ENCODE data around the gene RRAS2.

RRAS2 gene

GRCh38 chr11:14340721-14341120 is 18.3 kb downstream of the RRAS2 start:
- DNase-seq (ENCODE audit: low read depth): no peak
- TF ChIP-seq, protein P1, sequence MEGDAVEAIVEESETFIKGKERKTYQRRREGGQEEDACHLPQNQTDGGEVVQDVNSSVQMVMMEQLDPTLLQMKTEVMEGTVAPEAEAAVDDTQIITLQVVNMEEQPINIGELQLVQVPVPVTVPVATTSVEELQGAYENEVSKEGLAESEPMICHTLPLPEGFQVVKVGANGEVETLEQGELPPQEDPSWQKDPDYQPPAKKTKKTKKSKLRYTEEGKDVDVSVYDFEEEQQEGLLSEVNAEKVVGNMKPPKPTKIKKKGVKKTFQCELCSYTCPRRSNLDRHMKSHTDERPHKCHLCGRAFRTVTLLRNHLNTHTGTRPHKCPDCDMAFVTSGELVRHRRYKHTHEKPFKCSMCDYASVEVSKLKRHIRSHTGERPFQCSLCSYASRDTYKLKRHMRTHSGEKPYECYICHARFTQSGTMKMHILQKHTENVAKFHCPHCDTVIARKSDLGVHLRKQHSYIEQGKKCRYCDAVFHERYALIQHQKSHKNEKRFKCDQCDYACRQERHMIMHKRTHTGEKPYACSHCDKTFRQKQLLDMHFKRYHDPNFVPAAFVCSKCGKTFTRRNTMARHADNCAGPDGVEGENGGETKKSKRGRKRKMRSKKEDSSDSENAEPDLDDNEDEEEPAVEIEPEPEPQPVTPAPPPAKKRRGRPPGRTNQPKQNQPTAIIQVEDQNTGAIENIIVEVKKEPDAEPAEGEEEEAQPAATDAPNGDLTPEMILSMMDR (IDR thresholded peaks at IDR 0.05; ENCODE audit: control insufficient read depth, extremely low read depth, insufficient read depth): no peak
- H3K4me3 ChIP-seq (ENCODE audit: low read depth, low read length): no peak overlapping the region

- no peak for DNase-seq (ENCODE audit: low read depth)
- no peak overlapping the region for H3K4me3 ChIP-seq (ENCODE audit: low read depth, low read length)
- TF ChIP-seq, protein P1 (IDR thresholded peaks at IDR 0.05; ENCODE audit: control insufficient read depth, extremely low read depth, insufficient read depth): no peak
Observed at GRCh38 chr11:14339356-14339755, 19.6 kb downstream of the RRAS2 start.

DNA sequence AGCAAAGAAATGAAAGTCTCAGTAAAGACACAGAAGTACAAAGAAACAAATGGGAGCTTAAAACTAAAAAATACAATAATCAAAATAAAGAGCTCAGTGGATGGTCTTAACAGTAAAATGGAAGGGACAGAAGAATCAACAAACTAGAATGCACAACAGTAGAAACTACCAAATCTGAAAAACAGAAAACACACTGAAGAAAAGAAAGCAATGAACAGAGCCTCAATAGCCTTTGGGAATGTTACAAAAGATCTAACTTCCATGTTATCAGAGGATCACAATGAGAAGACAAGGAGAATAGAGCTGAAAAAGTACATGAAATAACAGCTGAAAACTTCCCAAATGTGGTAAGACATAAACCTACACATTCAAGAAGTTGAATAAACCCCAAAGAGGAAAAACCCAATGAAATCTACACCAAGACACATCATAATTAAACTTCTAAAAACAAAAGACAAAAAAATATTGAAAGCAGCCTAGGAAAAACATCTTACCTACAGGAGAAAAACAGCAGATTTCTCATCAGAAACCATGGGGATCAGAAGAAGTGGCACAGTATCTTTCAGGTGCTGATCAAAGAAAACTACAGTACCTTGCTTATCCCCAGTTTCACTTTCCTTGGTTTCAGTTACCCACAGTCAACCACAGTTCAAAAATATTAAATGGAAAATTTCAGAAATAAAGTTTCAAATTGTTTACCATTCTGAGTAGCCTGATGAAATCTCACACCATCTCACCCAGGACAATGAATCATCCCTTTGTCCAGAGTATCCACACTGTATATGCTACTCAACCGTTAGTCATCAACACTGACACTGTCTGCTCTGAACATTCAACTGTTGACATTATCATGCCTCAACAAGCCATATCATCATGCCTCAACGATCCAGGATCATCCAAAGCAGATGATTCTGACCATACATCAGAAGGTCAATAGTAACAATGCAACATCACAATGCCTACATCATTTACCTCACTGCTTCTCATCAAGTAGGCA is 22.2 kb downstream of the RRAS2 start:
- H3K4me3 ChIP-seq (ENCODE audit: low read depth, low read length): no peak overlapping the region
- DNase-seq (ENCODE audit: low read depth): no peak
- TF ChIP-seq, protein P1 (IDR thresholded peaks at IDR 0.05; ENCODE audit: control insufficient read depth, extremely low read depth, insufficient read depth): no peak

DNA sequence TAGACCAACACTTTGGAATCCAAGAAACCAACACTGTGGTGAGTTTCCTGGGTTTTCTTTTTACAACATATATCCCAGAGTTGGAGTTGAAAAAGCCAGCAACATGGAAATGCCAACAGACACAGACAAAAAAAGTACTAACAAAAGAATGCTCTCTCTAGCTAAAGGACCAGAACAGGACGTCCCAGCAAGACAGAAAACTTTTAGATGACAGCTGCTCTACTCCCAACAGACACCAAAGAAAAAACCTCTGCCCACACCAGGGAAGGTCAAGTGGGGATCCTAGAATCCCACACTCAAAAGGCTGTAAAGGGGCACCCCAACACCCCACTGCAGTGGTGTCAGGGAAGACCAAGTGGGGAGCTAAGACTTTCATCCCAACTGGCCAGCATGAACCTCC is 23.3 kb downstream of the RRAS2 start:
- no peak for DNase-seq (ENCODE audit: low read depth)
- TF ChIP-seq, protein P1 (IDR thresholded peaks at IDR 0.05; ENCODE audit: control insufficient read depth, extremely low read depth, insufficient read depth): no peak
- no peak overlapping the region for H3K4me3 ChIP-seq (ENCODE audit: low read depth, low read length)

DNA sequence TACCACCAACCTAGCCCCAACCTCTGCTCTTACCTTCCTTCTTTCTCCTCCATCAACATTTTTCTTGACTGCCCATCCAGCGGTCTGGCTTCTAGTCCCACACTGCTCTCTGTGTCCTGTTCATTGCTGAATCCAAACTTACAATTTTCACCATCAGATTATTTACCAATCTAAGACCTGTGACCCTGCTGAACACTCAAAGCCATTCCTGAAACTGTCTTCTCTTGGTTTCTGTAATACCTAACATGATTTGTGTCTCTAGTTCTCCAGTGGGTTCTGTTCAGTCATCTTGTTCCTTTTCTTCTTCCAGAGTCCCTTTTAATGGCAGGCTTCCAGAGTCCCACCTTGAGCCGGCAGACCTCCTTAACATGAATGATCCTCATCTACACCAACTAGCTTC is 24.1 kb downstream of the RRAS2 start:
- no peak overlapping the region for H3K4me3 ChIP-seq (ENCODE audit: low read depth, low read length)

DNA sequence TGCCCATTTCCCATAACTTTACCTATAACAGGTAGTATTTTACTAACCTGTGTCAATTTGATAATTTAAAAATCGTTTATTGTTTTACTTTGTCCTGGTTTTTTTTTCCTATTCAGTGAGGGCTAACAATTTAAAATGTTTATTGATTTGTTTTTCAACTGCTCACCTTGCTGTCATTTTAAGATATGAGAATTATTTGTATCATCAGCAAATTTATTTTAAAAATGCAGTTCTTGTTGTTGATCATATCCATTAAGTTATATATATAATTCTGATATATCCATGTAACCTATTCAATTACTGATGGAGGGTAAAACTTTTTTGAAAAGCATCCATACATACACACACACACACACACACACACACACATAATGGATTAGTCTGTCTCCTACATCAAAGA is 24.8 kb downstream of the RRAS2 start:
- TF ChIP-seq, protein P1 (IDR thresholded peaks at IDR 0.05; ENCODE audit: control insufficient read depth, extremely low read depth, insufficient read depth): no peak
- DNase-seq (ENCODE audit: low read depth): no peak
- H3K4me3 ChIP-seq (ENCODE audit: low read depth, low read length): no peak overlapping the region

More for the DNA sequence above, 24.1 kb downstream of the RRAS2 start:
- no peak for DNase-seq (ENCODE audit: low read depth)
- TF ChIP-seq, protein P1 (IDR thresholded peaks at IDR 0.05; ENCODE audit: control insufficient read depth, extremely low read depth, insufficient read depth): no peak

Data from LNCaP clone FGC (cell line).